Stimulated activated CD8-positive, alpha-beta memory T cell treated with anti-CD3 and anti-CD28 coated beads, Interleukin-7, amount 100 ng/mL, for 1 hour (primary cell): ENCODE data around the gene AMPD3.

Experiments
- DNase-seq, 2 donors: peaks; one replicate each; pipeline ENCODE4 v3.0.0-alpha.2; 2020; ENCODE audit warnings: low read depth in 2 of 2

The AMPD3 gene

GRCh38 chr11:10537600-10537999 lies 82.5 kb downstream of the AMPD3 start:
- DNase-seq: no peak

DNA sequence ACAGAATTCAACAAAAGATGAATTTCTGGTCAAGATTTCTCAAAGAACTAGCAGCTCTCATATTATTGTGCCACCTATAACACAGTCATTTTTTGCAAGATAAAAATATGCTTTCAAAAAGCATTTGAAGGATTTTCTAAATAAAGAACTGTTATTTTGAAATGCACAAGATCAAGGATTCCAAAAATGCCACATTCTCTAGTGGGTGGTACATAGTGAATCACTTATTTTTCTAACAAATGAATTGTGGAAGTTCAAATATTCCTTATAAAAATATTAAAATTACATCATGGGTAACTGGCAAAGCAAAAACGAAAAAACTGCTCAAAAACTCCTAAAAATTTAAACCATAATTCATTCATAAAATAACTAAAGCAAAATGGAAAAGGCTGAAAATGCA lies 83.9 kb downstream of the AMPD3 start:
- no peak for DNase-seq

DNA sequence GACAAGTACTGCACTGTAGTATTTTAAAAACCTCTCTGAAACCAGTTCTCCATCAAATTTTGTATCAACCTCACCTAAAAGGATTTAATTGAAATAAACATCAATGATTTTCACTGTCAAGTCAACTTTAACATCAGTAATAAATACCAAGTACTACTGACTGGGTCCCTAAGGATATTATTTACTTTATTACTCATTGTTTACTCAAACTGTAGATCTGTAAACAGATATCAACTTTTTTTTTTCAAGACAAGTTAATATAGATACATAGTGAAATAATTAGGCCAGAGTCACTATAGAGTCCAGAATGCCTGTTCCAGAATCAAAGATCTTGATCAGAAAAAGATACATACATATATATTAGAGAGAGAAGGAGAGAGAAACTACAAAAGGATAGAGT lies 84.3 kb downstream of the AMPD3 start:
- DNase-seq: no peak

- DNase-seq: no peak
Measured at GRCh38 chr11:10540546-10540914, 85.5 kb downstream of the AMPD3 start.

DNA sequence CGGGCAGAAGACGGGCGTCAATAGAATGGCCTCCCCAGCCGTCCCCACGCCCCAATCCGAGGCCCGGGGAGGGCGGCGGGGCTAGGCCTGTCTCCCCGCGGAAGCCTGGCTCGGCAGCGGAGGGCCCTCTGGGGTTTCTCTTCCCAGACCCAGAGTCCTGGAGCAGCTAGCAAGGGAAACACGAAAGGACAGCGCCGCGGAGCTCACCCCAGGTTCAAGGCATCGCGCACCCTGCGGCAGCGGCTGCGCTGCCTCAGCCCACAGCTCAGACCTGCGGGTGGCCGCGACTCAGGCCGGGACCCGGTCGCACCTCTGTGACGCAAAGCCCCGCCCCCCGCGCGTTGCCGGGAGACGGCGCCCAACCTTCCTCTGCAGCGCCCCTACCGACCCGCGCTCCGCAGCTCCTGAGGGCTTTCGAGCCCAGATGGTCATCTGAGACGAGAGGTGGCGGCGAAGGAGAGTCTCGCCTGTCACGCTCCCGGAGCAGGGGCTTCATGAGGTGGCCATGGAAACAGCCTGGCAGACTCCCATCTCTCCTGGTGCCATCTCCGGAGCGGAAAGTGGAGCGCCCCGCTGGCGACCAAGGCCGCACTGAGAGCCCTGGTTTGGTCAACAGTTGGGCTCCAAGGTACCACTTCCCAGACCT lies 86.0 kb downstream of the AMPD3 start, which contains the start of gene RNF141:
Gene RNF141, minus strand, starts transcription at position 273 of the 646 bp plus-strand sequence. CDS start 7,029 bp downstream, outside the sequence.
- peak; percentile 94 to 95 for DNase-seq

GRCh38 chr11:10541561-10541930 lies 86.5 kb downstream of the AMPD3 start:
- DNase-seq: no peak

DNA sequence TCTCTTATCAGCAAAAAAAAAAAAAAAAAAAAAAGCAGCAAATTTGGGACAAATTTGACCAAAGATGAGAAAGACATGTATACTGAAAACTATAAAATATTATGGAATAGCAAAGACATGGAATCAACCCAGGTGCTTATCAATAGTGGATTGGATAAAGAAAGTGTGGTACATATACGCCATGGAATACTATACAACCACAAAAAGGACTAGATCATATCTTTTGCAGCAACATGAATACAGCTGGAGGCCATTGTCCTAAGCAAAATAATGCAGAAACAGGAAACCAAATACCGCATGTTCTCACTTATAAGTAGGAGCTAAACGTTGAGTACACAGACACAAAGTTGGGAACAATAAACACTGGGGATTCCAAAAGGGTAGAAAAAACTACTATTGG lies 87.7 kb downstream of the AMPD3 start:
- DNase-seq: no peak

DNA sequence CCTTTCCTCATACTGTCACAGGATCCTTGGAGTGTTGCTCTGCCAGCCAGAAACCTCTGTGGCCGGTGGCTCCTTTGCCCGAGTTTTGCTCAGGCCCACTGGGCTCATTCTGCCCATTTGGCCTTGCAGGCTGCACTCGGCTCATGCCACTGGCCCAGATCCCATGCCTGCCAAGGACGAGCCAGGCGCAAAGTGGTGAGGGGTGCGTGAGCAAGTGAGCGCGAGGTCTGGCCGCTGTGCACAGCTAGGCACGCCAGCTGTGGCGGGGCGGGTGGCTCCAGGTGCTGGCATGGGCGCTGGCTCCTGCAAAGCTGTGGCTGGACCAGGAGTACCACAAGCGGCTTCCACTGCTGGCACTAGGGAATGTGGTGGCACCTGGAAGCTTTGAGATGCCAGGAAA lies 88.7 kb downstream of the AMPD3 start:
- DNase-seq: no peak

DNA sequence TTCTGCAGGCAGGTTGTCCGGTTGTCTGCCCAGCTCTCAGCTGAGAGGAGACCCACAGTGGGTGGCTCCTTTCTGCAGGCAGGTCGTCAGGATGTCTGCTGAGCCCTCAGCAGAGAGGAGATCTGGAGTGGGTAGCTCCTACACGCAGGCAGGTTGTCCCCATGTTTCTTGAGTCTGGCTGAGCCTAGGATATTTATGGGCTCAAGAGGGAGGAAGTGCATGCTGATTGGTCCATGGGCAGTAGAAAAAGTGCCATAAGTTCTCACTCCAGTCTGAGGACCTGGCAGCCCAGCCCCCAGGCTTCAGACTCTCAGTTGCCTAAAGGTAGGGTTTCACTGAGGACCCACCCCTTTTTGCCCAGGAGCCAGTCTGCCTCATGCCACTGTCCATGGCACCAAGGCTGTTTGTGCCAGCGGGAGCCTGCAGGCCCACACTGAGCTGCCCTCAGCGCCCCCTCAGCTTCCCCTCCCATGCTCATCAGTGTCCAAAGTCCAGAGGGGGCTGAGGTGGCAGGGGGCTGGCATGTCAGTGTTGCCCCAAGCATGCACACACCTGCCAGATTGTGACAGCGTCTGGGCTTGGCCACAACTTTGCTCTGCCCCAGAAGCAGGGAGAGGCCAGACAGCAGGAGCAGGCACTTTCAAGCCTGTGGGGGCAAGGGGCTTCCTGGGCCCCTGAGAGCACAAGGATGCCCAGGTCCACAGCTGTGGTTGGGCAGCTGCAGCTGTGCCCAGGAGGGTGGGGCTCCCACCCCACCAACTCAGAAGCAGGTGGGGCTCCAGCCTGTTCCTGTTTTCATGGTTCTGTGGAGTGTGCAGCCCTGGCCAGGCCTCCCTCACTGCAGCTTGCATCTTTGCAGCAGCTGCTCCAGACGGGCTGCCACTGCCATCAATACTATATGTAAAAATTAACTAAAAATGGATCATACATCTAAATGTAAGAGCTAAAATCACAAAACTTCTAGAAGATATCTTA lies 89.7 kb downstream of the AMPD3 start:
- no peak for DNase-seq

DNA sequence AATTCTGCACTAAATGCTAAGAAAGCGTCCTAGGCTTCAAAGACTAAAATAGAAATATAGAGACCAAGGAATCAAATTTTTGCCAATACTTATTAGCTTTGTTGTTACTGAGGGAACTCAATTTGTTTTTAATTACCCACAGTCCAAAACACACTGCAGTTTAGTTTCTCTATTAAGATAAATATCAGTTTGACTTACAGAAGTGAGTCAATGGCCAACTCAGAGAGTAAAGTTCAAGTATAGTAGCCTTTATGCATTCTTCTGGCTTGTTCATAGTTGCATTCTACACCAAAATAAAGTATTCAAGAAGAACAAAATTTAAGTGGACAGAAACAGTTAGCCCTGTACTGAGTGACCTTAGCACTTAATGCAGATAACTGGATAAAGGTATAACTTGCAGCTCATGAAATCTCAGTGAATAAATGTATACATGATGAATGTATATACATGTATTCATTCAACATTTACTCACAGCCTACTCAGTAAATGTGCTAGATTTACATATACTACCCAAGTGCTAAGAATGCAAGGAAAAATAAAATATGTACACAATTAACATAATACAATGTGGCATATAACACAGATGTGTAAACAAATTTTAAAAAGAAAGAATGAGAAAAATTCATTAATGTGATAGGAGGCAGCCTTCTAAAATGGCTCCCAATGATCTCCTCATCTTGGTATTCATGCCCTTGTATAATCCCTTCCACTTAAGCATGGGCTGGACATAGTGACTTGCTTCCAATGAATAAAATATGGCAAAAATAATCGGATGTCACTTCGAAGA lies 95.6 kb downstream of the AMPD3 start:
- no peak for DNase-seq

- DNase-seq: no peak
Measured at GRCh38 chr11:10551290-10551592, 96.2 kb downstream of the AMPD3 start.

DNA sequence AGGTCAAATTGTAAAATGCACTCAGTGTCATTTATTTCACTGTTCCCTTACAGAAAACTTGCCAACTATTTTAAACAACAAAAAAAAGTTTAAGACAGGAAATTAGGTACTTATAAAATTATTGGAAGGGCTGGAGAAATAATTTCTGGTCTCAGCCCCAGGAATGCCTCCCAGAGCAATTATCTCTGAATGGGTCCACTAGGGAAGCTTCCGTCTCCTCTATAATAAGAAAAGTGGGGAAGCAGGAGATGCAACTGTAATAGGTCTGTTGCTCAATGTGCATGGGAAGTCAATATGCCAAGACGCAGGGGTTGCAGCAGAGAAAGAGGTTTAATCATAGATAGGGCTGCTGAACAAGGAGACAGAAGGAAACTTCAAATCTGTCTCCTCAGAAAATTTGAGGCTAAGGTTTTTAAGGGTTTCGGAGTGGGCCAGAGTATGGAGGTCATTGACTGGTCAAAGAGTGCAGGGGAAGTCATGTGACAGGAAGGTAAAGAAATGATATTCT lies 96.8 kb downstream of the AMPD3 start:
- no peak for DNase-seq

- DNase-seq: no peak
Measured at GRCh38 chr11:10556590-10556989, 101.5 kb downstream of the AMPD3 start.
